HL-60 (cell line): Measurements from ENCODE around the gene AGBL4.

Source experiments
- GABPA ChIP-seq: IDR thresholded peaks from 2 replicates; pipeline ENCODE4 v1.6.1; 2012; ENCODE audit warnings: low read depth
- TF ChIP-seq, protein P1 (sequence below): IDR thresholded peaks from one replicate; pipeline ENCODE4 v1.5.1; 2011; ENCODE audit warnings: low read length, control low read depth, inconsistent platforms; ENCODE audit not compliant: insufficient read depth

- TF ChIP-seq, protein P1, sequence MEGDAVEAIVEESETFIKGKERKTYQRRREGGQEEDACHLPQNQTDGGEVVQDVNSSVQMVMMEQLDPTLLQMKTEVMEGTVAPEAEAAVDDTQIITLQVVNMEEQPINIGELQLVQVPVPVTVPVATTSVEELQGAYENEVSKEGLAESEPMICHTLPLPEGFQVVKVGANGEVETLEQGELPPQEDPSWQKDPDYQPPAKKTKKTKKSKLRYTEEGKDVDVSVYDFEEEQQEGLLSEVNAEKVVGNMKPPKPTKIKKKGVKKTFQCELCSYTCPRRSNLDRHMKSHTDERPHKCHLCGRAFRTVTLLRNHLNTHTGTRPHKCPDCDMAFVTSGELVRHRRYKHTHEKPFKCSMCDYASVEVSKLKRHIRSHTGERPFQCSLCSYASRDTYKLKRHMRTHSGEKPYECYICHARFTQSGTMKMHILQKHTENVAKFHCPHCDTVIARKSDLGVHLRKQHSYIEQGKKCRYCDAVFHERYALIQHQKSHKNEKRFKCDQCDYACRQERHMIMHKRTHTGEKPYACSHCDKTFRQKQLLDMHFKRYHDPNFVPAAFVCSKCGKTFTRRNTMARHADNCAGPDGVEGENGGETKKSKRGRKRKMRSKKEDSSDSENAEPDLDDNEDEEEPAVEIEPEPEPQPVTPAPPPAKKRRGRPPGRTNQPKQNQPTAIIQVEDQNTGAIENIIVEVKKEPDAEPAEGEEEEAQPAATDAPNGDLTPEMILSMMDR, result no peak
- TF ChIP-seq GABPA, result no peak
Observed at GRCh38 chr1:49181033-49181432, 842.7 kb downstream of the AGBL4 start.
